ENCODE results near the gene SOAT1.
A peak's percentile ranks its signal among the peaks of the same experiment; 100 is the strongest.
"Not testable (repeated sequence)": the region's sequence is repeated elsewhere in the genome, so short reads cannot be mapped to it uniquely, and the experiment has no call there.

SOAT1 gene

DNA sequence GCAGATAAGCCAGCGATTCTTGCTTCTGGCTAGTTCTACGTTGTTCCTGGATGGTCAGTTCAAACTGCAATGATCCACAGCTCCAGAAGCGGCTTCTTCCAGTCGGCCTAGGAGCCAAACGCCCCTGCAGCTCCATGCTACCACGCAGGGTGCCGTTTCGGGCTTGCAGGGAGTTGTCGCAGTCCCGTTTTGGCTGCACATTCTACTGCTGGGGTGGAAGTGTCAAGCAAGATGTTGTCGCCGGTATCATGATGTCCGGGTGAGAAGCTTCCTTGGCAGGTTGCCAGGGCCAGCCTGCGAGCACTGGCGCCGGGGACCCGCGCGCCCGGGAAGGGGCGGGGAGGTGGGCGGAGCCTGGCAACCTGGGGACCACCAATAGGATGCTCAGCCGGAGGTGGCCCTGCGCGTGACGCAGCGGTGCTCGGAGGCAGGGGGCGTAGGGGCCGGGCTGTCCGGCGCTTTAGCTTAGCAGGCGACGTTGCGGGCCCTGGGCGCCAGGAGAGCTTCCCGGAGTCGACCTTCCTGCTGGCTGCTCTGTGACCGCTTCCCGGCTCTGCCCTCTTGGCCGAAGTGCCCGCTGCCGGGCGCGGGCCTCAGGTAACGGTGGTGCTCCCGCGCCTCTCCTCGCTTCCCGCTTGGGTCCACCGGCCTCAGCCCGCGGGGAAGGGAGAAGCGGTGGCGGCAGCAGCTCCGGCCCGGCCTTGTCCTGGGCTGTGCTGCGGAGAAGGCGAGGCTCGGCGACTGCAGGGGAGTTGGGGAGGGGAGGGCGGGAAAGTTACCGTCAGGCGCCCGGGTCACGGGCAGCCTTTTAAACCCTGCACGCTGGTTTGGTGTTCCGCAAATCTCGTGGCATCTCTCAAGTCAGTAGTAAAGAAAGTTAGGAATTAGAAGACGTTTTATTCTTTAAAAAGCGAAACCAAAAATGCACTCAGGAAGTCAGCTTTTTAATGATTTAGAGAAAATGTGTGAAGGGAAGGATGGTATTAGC, at the start of gene SOAT1:
Gene SOAT1, plus strand, starts transcription at position 458 of the 988 bp plus-strand sequence. CDS start 8,888 bp downstream, outside the sequence.
- peak; percentile 92 for DNase-seq

DNA sequence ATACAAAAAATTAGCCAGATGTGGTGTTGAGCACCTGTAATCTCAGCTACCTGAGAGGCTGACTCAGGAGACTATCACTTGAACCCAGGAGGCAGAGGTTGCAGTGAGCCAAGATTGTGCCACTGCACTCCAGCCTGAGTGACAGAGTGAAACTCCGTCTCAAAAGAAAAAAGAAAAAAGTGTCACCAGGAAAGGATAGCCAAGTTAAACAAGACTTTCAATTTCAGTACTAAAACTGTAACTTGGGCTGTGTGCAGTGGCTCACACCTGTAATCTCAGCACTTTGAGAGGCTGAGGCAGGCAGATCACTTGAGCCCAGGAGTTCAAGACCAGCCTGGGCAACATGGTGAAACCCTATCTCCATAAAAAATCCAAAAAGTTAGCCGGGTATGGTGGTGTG, 48.2 kb upstream of the SOAT1 start:
- not testable (repeated sequence) for DNase-seq

DNA sequence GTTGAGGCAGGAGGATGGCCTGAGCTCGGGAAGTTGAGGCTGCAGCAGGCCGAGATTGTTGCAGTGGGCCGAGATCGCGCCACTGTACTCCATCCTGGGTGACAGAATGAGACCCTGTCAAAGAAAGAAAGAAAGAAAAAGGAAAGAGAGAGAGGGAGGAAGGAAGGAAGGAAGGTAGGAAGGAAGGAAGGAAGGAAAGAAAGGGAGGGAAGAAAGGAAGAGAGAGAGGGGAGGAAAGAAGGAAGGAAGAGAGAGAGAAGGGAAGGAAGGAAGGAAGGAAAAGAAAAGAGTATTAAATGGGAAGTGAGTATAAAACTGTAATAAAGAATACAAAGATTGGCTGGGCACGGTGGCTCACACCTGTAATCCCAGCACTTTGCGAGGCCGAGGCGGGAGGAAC, 45.7 kb upstream of the SOAT1 start:
- DNase-seq, result no peak

- DNase-seq, result no peak
Observed at GRCh38 chr1:179251675-179252074, 41.9 kb upstream of the SOAT1 start.

DNA sequence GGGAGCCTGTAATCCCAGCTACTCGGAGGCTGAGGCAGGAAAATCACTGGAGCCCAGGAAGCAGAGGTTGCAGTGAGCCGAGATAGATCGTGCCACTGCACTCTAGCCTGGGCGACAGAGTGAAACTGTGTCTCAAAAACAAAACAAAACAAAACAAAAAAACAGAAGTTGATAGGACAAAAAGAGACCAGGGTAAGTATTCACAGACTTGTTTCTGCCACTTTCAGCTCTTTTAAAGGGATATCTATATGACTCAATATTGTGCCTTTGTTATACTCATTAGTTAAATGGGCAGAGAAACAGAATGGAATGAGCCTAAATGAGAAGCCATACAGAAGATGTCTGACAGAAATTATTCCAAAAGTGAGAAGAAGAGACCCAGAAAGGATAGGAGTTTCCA, 41.0 kb upstream of the SOAT1 start:
- no peak for DNase-seq

DNA sequence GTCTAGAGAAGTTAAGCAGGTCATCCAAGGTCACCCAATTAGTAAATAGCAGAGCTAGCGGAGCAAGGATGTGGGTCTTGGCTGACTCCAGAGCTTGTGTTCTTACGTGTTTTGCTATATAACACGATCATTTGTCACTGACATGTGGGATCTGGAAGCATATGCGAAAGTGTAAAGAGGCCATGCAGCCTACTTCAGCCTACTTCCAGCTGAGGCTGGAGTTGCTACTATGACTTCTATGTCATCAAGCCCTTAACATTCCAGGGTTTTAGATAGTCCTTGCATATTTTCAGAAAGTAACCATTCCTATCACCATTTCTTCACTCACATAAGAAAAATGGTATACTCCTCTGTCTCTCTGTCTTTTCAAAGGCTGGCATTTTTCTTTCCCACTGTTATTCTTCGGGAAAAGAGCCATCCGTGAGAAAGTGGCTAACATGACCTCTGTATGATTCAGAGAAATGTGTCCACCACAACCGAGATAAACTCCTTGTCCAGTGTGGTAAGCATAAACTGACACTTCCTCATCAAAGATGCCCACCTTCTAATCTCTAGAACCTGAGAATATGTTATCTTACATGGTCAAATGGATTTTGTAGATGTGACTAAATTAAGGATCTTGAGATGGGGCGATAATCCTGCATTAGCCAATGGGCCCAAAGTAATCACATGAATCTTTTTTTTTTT, 40.2 kb upstream of the SOAT1 start:
- no peak for DNase-seq

DNA sequence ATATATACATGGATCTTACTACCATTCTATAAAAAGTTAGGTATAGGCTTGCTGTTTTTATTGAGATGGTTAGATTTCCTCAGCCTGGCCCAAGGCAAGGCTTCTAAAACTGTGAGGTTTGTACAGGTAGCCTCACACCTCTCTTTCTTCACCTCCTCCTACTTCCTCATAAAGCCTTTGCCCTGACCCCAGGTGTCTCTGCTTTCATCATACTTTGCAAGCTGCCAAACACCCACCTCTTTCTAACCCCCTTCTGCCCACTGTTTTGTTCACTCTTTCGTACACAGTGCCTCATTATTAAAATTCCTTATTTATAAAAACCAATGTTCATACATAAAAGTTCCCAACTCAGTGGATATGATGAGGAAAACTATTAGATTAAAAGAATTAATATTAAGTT, 31.4 kb upstream of the SOAT1 start:
- DNase-seq, result no peak

- no peak for DNase-seq
Observed at GRCh38 chr1:179263121-179263520, 30.5 kb upstream of the SOAT1 start.

GRCh38 chr1:179264507-179264906, 29.1 kb upstream of the SOAT1 start:
- DNase-seq, result no peak

DNA sequence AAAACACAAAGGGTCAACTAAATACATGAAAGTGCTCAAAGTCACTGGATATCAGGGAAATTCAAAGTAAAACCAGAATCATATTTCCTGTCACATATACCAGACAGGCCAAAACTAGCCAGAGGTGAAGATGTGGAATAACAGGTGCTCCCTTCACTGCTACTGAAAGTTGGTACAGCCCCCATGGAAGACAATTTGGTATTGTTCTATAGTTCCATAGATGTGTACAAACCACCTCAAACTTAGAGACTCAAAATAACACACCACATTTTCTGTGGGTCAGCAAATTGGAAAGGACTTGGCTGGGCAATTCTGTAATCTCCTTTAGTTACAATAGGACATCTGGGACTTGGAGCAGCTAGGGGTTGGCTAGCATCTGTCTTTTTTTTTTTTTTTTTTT, 24.5 kb upstream of the SOAT1 start:
- DNase-seq, result no peak

GRCh38 chr1:179274424-179274823, 19.2 kb upstream of the SOAT1 start:
- DNase-seq, result not testable (repeated sequence)

- DNase-seq, result no peak
Observed at GRCh38 chr1:179278920-179279319, 14.7 kb upstream of the SOAT1 start.

GRCh38 chr1:179283992-179284391, 9.6 kb upstream of the SOAT1 start:
- no peak for DNase-seq

DNA sequence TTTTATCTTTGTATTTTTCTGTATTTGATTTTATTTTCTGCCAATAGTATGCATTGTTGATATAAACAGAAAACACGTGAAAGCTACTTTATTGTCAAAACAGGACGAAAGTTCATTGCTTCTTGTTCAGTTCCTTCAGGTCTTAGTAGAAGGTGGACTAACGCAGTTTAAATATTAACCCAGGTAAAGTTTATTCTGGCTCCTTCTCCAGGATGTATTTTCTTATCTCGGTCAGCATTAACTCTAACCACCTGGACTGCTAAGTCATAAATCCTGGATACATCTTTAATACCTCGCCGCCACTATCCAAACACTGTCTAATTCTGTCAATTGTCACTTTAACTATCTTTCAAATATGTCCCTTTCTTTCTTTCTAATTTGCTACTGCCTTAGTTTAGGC, 5.7 kb upstream of the SOAT1 start:
- DNase-seq, result no peak

GRCh38 chr1:179288977-179289376, 4.6 kb upstream of the SOAT1 start:
- DNase-seq, result no peak

- DNase-seq, result no peak
Observed at GRCh38 chr1:179295164-179295755, 1.7 kb downstream of the SOAT1 start.

DNA sequence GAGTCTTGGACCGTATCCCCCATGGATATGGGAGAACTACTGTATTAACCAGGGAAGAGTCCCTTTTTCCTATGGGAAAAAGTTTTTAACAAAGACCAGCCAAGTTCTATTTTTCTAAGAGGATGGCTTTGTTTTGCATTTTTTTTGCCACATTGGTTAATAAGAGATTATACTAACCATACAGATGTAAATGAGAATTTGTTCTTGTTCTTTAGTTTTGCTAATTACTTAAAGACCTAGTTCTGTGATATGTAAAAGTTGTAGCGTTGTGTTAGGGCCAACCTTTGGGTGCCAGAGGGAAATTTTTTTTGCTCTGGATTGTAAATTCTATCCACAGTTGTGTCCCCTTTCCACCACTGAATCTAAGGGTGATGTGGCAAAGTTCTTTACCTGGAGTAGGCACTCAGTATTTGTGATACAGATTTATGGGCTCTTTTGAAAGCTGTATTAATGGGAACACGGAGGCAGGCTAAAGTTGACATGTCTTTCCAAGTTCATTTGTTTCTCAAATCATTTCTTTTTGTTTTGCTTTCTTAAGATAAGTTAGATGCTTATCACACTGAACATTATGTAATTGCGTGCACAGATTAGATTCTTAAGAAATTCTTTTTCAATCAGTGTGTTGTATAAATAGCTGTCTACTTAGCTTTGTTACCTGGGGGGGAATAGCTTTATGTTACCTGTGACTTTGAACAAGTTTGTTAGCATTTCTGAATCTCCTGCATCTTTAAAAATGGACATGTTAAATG, 2.9 kb downstream of the SOAT1 start:
- DNase-seq, result no peak

DNA sequence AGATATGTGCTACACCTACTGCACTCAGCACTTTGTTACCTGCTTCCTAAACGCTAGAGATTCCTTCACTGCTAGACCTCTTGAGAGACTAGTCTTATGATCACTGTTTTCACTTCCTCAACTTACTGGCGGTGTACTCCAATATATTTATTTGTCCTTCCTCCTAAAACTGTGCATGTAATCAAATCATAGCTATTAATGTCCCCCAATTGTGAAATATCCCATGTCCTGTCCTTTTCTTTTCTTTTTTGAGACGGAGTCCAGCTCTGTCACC, 3.4 kb downstream of the SOAT1 start:
- no peak for DNase-seq

GRCh38 chr1:179298952-179299351, 5.4 kb downstream of the SOAT1 start:
- peak; percentile 47 for DNase-seq

GRCh38 chr1:179300112-179300511, 6.5 kb downstream of the SOAT1 start:
- no peak for DNase-seq

- DNase-seq, result no peak
Observed at GRCh38 chr1:179302070-179302469, 8.5 kb downstream of the SOAT1 start.

- DNase-seq, result no peak
Observed at GRCh38 chr1:179303200-179303785, 9.7 kb downstream of the SOAT1 start.

- DNase-seq, result no peak
Observed at GRCh38 chr1:179305450-179305849, 11.9 kb downstream of the SOAT1 start.
